ENCODE results near the gene TMTC4. TPM values are rescaled to one million over a fixed set of nuclear protein-coding genes. Genes with fewer than 3 reads are reported as not detected.

The TMTC4 gene
- total and polyA plus RNA-seq, 7 donors, result 3.6 to 16.9 (median 8.6) TPM

- Histone ChIP-seq H3K4me1 (no peaks in the 10 kb centered on the region), H3K9me3 (no peaks in the 10 kb centered on the region), H3K27ac (no peak overlapping the region), H3K27me3 (no peaks in the 10 kb centered on the region), H3K4me3 (no peak overlapping the region), H3K36me3 (peaks cover 7 to 66% (median 10%) of the 10 kb centered on the region in 4 donors)
- intact Hi-C loops (cut with DNase I), result no loop called here
- WGBS, 2 donors, result 42 to 60% methylated on average over 2 of the region's 2 CpGs
- DNase-seq, result no peak
- TF ChIP-seq POLR2A (IDR thresholded peaks at IDR 0.05), result no peak
- TF ChIP-seq POLR2AphosphoS5 (IDR thresholded peaks at IDR 0.05), result no peak
- TF ChIP-seq CTCF (IDR thresholded peaks at IDR 0.05), result no peak
- TF ChIP-seq EP300 (IDR thresholded peaks at IDR 0.05), result no peak
Observed at GRCh38 chr13:100658363-100658762, 16.2 kb downstream of the TMTC4 start.

- no peak overlapping the region for H3K27ac ChIP-seq
- TF ChIP-seq POLR2A (IDR thresholded peaks at IDR 0.05) (no peak), POLR2AphosphoS5 (IDR thresholded peaks at IDR 0.05) (no peak), EP300 (IDR thresholded peaks at IDR 0.05) (no peak), CTCF (IDR thresholded peaks at IDR 0.05) (no peak)
- H3K27me3 ChIP-seq, result no peaks in the 10 kb centered on the region
- H3K36me3 ChIP-seq, result peaks cover 3 to 66% (median 8%) of the 10 kb centered on the region in 4 donors
- no peak for DNase-seq
- WGBS, 2 donors, result 93 to 94% methylated on average over 5 of the region's 5 CpGs
- intact Hi-C loops (cut with DNase I), result no loop called here
- H3K9me3 ChIP-seq, result no peaks in the 10 kb centered on the region
- H3K4me3 ChIP-seq, result no peak overlapping the region
- no peaks in the 10 kb centered on the region for H3K4me1 ChIP-seq
Observed at GRCh38 chr13:100657881-100658315, 16.7 kb downstream of the TMTC4 start.

- no peak for TF ChIP-seq POLR2AphosphoS5 (IDR thresholded peaks at IDR 0.05)
- no peak for TF ChIP-seq CTCF (IDR thresholded peaks at IDR 0.05)
- TF ChIP-seq EP300 (IDR thresholded peaks at IDR 0.05), result no peak
- TF ChIP-seq POLR2A (IDR thresholded peaks at IDR 0.05), result no peak
- intact Hi-C loops (cut with DNase I), result no loop called here
- DNase-seq, result no peak
- no peaks in the 10 kb centered on the region for H3K4me1 ChIP-seq
- H3K36me3 ChIP-seq, result peaks cover 0 to 36% (median 6%) of the 10 kb centered on the region in 4 donors
- 96% methylated on average over 2 of the region's 2 CpGs for WGBS, 2 donors
- H3K4me3 ChIP-seq, result no peak overlapping the region
- no peaks in the 10 kb centered on the region for H3K27me3 ChIP-seq
- no peak overlapping the region for H3K27ac ChIP-seq
- H3K9me3 ChIP-seq, result no peaks in the 10 kb centered on the region
Observed at GRCh38 chr13:100652510-100652909, 22.1 kb downstream of the TMTC4 start.

- Histone ChIP-seq H3K4me1 (no peaks in the 10 kb centered on the region), H3K27ac (no peak overlapping the region), H3K36me3 (peaks cover 0 to 14% (median 0%) of the 10 kb centered on the region in 4 donors), H3K27me3 (no peaks in the 10 kb centered on the region), H3K9me3 (no peaks in the 10 kb centered on the region), H3K4me3 (no peak overlapping the region)
- TF ChIP-seq EP300 (IDR thresholded peaks at IDR 0.05) (no peak), CTCF (IDR thresholded peaks at IDR 0.05) (no peak), POLR2AphosphoS5 (IDR thresholded peaks at IDR 0.05) (no peak), POLR2A (IDR thresholded peaks at IDR 0.05) (no peak)
- 82 to 92% methylated on average over 14 of the region's 14 CpGs for WGBS, 2 donors
- intact Hi-C loops (cut with DNase I), result no loop called here
- DNase-seq, result no peak
Observed at GRCh38 chr13:100650326-100650725, 24.3 kb downstream of the TMTC4 start.

- intact Hi-C loops (cut with DNase I), result no loop called here
- no peaks in the 10 kb centered on the region for H3K4me1 ChIP-seq
- H3K27me3 ChIP-seq, result no peaks in the 10 kb centered on the region
- WGBS, 2 donors, result 84 to 97% methylated on average over 4 of the region's 4 CpGs
- no peaks in the 10 kb centered on the region for H3K9me3 ChIP-seq
- H3K4me3 ChIP-seq, result no peak overlapping the region
- no peak overlapping the region for H3K27ac ChIP-seq
- no peak for DNase-seq
- TF ChIP-seq EP300 (IDR thresholded peaks at IDR 0.05) (no peak), POLR2A (IDR thresholded peaks at IDR 0.05) (no peak), POLR2AphosphoS5 (IDR thresholded peaks at IDR 0.05) (no peak), CTCF (IDR thresholded peaks at IDR 0.05) (no peak)
- H3K36me3 ChIP-seq, result peaks cover 0 to 6% (median 0%) of the 10 kb centered on the region in 4 donors
Observed at GRCh38 chr13:100648354-100648753, 26.2 kb downstream of the TMTC4 start.
